HG03139 (cell line): ENCODE data around the gene DHX9.

Experiments
- ATAC-seq: cut with Tn5 transposase; IDR thresholded peaks from one replicate; pipeline ENCODE4 v1.9.1; 2021; ENCODE audit not compliant: unreplicated experiment

Gene DHX9

DNA sequence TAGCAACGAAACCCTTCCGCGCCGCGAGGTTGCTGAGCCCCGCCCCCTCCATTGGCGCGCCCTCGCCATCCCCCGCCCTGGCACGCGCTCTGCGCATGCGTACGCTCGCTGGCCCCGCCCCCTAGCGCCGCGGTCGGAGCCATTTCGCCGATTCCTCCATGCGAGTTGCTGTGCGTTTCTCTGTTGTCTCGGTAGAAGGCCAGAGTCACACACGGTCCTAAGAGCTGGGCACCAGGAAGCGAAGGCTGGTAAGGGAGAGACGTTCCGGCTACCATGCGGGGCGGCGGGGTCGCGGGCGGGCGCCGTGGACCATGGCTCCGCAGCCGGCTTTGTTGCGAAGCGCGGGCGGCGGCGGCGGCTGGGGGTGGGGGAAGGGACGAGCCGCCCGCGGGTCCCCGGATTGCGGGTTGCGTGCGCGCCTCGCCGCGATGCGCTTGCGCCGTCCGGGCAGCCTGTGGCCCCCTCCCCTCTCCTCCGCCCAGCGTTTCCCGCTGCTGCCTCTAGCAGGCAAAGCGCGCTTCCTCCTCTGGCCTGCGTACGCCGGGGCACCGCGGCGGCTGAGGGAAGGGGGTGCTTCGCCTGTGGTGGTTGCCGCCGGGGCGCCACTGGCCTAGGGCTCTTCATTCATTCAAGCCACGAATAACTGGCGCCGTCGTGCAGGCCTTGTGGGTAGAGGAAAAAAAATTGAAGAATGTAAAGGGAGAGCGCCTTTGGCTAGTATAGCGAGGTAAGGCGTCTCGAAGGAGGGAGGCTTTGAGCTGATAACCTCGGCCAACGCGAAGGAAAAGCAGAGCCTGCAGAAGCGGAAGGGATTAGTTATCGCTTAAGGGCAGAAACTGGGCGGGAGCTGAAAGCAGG, at the start of gene DHX9:
TSS of gene DHX9 (plus strand) at position 139 of the 858 bp plus-strand sequence. CDS start 3,220 bp downstream, outside the sequence.
- peak; percentile 83 for ATAC-seq

DNA sequence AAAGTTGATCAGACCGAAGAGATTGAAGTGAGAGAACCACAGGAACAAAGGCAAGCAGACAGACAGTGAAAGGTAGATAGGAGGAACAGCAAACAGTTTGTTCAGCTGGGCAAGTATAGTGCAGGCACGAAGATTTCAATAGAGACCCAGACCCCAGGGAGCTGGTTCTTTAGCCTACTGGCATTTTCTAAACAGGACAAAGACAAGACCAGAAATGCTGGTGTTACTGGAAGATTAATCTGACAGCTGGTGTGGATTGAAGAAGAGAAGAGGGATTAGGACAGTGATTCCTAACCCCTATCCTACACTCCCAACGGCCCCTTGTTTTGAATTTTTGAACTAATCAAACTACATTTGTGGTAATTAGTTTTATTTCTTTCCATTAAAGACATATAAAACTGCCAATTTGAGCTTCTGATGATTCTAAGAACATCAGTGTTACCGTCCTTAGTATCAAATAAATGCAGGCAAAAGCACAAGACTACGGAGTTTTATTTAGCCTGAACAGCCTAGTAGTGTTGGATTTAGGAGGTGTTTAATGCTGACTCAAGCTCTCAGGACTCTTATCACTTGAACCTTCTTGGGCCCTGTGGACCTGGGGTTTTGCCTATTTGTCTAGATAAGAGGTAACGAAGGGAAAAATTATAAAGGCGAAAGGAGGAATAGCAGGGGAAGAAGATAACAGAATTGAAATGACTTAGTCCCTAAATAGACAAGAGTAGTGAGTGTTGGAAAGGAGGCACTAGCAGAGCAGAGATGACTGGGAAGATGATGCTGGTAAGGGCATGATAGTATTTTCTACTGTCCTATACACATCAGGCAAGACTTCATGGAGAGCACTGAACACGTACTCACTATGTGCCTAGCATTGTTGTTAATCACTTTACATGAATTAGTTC, 47.6 kb upstream of the DHX9 start:
- ATAC-seq, result no peak

DNA sequence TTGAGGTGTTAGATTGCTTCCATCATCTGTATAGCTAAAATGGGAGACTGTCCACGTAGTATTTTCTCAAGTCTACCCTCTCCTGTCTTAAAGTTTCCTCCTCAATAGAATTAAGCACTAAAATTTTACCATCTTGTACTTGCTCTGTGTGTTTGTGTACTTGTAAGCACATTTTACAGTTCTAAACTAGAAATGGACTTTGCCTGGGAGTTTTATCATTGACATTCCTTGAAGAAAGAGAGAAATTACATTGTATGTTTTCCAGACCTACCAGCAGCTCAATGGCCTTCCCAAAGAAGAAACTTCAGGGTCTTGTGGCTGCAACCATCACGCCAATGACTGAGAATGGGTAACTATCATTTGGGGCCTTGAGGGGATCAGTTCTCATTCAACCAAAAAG, 45.1 kb upstream of the DHX9 start:
- no peak for ATAC-seq

DNA sequence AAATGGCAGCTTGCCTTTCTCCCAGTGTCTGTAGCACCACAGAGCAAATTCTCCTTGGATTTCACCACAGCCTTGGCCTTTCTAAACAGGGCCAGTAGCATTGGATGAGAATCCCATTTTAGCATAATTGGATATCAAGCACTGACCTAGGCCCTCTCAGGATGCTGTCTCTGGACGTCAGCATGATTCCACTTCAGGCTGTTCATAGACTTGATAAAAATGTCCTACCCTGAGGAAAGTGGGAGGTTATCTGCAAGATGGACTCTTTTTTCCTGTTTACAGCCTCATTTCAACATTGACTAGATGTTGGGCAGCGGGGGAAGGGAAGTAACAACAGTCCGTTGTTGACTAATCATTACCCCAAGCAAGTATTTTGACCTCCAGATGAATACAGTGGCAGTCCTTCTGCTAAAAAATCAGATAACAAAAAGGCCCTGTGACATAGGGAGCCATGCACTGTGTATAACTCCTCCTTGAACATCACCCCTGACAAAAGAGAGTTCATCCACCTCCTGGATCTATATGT, 44.4 kb upstream of the DHX9 start:
- ATAC-seq, result no peak

DNA sequence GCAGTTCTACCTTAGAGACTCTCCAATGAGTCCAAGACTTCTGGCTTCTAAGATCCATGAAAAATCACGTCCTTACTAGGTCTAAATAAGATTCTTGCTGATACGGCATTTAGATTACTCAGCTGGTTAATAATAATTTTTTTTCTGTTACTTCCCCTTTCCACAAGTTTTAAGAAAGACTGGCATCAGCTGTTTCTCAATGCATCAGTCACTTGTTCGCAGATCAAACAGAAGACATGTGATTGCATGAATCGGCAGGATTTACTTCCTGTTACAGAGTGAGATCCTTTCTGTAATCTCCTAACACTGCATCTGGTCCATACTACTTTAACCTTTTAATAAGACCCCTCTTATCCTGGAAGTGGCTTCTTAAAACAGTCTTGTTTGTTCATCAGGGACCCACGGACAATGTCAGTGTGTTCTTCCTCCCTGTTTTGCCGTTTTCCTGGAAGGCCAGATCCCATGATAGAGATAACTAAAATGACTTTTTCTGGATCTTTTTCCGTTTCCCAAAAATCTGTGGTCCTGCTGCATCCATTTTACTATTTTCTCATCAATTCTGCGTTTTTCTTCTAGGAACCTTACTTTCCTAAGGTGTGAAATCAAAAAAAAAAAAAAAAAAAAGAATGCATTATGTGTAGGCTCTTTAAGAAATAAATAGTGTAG, 43.5 kb upstream of the DHX9 start:
- ATAC-seq, result no peak

DNA sequence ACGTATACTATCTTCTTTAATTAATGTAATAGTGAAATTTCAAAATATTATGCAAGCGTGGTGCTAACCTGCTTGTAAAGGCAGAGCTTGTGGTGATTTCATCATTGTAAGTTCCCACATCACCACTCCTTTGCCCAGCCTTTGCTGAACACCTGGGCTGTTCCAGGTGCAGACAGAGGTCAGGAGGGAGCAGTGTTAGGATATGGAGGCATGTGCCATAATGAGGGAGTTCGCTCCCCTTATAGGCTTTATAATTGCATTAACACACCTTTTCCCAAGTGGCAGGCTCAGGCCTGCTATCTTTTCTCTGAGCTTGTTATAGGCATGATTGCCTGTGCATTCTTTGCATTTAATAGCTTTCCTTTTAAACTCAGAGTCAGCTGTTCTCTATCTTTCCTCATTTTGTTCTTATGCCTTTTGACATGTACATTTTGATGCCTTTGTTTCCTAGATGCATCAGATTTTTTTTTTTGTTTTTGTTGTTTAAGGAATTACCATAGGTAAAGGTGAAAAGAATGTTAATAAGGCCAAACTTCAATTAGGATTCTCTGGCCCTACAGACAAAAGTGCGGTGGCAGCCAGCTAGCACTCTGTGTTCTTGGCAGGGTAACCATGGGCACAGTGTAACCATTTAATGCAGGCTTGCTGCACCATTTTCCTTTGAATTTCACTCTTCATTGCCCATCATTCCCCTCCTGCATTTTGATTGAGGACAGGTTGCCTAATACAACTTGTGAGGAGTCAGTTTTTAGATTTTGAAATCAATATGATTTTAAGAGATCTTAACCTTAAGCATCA, 36.9 kb upstream of the DHX9 start:
- no peak for ATAC-seq

DNA sequence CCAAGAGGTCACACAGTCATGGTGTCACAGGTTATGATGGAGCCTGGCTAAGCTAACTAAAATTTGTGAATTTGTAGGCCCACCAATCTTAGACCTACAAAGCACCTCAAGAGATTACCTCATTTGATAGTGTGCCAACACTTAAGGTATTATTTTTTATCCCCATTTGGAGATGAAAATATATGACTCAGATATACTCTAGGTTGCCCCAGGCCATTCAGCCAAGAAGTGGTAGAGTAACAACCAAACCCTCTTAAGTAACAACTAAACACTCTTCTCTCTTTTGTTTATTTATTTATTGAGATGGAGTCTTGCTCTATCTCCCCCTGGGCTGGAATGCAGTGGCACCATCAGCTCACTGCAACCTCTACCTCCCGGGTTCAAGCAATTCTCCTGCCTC, 35.3 kb upstream of the DHX9 start:
- no peak for ATAC-seq

DNA sequence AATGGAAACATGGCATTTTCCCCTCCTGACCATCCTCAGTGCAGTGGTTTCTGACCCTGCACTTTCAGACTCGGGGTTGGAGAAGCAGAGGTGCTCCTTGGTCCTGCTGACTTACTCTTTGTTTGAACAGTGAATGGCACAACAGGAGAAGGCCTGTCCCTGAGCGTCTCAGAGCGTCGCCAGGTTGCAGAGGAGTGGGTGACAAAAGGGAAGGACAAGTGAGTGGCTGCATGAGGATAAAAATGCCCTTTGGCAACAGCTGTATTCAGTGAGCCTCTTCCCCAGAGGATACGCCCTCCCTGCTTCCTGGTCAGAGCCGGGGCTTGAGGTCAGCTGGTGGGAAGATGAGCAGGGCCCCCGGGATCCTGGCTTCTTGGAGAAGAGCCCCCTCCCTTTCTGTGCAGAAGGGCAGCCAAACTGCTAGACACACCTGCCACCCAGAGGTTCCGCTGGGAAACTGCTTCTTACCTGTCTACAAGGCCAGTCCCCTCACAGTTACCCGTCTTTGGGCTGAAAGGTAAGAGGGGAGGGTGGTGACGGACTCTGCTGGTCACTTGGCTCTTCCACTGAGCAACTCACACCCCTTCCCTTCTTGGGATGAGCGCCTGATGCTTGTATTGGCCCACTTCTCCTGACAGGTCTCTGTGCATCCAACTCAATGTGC, 33.0 kb upstream of the DHX9 start:
- ATAC-seq, result no peak

DNA sequence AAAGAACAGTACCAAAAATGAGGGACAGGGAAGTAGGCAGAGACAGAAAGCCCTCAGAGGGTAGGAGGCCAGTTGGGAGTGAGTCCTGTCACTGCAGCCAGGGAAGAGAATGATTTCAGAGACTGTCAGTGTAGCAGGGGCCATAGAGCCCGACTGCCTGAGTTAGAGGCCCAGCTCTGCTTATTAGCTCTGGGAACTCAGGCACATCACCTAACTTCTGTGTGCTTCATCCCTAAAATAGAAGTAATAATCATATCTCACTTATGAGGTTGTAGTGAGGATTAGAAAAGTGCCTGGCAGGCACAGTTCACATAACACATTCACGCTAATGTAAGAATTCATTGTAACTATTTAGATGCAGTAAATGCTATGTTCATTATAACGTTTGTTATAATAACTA, 31.2 kb upstream of the DHX9 start:
- ATAC-seq, result no peak

DNA sequence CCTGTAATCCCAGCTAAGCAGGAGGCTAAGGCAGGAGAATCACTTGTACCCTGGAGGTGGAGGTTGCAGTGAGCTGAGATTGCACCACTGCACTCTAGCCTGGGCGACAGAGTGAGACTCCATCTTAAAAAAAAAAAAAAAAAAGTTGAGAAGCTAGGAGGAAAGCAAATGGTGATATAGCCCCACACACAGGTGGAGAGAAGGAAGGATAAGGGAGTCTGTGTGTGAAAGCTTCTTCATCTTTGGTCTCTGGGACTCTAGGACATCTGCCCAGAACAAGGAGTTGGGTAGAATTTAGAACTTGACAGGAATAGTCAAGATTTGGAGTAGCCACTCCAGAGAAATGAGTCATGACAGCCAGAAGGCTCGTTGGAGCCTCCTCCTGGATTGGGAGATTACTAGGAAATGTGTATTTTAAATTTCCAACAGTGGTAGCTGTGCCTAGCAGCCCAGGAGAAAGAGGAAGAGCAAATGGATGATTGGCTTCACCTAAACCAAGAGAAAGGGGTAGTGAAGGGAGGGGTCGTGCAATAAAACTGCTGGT, 29.7 kb upstream of the DHX9 start:
- ATAC-seq, result no peak

DNA sequence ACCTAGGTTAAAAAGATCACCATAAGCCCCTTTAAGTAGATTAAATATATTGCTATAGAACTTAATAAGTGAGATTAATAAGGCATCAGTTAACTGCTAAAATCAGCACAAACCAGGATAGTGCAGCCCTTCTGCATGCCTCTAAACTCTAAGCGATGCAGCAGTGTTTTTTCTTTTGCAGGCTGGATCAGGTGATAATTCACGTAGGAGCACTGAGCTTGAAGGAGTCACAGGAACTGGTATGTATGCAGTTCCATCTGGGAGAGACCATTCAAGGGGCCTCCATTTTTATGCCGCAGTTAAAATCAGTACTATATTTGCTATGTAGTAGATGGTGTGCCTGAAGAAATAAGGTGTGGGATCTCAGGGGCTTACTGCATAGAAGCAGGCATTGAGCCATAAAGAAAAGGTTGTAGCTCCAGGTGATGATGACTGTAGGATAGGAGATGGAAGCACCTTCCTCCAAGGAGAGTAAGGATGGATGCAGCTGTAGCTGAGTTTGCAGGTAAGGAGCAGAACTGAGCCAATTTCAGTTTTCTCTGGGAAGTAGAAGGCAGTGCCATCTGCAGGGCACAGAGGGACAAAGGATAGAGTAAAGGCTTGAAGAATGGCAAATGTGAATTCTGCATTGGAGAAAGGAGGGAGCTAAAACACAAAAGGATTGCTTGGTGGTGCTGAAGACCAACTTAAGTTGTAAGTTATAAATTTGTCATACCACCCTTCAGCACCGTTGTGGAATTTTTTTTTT, 27.0 kb upstream of the DHX9 start:
- ATAC-seq, result no peak

DNA sequence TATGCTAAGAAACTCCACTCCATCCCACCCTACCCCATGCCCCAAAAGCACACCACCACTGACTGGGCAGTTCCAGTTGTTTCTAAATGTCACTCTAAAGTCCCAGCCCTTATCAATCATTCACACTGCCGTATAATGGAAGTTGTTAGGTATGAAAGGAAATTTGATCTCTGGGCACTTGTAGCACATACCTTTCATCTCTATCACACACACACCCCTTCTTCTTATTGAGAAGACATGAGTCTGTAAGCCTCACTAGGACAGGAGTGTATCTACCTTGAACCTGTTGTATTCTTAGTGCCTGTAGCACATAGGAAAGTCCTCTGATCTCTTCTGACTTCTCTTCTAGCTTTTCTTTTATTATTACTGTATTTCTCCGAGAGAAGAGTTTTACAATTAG, 22.3 kb upstream of the DHX9 start:
- no peak for ATAC-seq

DNA sequence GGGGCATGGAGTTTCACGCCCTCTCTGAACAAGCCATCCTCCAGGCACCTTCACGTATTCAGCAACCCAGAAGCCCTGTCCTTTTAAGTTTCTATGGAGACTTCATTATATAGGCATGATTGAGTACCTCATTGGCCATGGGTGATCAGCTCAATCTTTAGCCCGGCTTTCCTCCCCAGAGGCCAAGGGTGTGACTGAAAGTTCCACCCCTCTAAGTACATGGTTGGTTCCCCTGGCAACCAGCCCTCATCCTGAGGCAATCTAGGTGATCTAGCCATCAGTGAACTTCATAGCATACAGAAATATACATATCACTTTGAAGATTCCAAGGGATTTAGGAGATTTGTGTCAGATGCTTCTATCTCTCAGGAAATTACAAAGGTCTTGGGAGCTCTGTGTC, 21.3 kb upstream of the DHX9 start:
- ATAC-seq, result no peak

DNA sequence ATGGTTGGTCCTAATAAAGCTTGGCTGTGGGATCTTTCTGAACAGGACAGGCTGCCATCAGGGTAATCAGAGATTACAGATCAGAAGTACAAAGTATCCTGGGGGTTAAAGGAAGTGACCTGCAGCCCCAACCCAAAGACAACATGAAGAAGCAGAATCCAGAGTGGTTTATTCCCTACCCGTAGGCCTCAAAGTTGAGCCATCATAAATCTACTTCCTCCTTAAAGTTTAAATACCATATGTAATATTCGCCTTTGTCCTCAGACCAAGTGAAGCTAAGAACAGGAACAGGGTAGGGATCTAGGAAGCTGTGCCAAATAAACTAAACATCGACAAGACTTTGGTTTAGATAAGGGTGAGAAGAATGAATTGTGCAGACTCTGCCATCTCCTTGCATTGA, 15.9 kb upstream of the DHX9 start:
- no peak for ATAC-seq

DNA sequence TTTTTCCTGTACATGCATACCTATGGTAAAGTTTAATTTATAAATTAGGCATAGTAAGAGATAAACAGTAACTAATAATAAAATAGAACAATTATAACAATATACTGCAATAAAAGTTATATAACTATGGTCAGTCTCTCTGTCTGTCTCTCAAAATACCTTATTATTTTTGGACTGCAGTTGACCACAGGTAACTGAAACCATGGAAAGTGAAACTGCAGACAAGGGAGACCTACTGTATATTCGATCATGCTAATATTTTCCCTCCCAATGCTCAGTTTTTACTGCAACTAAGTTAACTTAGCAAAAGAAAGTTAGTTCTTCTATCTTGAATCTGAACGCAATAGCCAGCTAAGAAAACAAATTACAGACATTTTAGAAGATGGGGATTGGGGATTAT, 12.3 kb upstream of the DHX9 start:
- no peak for ATAC-seq

DNA sequence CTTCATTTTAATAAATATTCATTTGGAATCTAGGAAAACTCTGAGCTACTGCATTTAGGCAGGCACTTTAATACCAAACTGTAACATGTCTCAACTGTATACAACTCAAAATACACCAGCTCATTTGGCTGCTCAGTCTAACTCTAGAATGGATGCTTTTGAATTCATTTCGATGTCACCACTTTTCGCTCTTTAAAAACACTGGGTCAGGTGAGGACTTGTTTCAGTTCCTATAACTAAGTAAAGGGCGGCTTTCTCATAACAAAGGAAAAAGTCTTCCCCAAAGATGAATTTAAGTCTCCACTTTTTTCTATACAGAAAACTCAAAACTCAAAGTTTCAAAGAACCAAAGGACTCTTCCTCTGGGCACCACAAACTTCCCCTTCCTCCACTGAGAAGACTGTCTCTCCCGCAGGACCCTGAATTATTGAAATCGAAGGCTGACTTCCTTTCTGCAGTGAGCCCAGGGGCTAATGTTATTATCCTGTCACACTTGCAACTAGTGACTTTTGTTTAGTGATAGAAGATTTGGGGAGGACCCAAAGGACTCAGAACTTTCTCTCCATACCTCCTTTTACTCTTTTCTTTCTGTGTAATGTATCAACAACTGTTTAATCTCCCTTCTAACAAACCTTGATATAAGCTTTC, 9.7 kb upstream of the DHX9 start:
- ATAC-seq, result peak; percentile 45

DNA sequence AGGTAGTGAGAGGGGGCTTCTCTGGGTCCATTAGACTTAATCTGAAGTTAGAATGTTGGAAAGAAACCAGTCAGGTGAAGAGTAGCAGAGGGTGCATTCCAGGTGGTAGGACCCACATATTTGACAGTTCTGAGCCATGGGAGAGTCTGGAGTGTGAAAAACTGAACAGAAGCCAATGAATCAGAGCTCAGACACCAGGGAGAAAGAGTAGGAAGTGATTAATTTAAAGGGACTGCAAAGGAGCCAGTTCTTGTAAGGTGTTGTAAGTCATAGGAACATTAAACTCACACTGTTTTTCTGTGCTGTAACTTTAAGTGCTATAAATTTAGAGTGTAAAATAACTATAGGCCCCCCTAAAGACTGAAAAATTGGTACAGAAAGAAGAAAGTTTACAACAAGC, 5.9 kb upstream of the DHX9 start:
- no peak for ATAC-seq

DNA sequence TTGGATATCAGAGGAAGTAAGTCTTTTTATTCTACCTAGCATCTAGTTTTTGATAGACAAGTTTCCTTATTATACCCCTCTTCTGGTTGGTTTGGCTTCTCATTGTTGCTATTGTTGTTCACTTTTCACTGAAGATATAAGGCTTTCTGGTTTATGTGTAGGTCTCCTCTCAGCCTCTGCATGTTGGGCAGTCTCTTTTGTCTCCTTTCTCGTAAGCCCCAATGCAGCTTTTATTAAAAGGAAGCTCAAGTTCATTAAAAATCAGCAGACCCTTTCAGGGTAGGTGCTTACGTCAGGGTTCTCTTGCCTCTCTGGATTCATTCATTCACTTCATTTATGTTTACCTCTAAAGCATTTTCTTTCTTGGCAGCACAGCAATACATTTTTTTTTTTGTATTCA, 4.8 kb upstream of the DHX9 start:
- no peak for ATAC-seq
